Measurements from ENCODE around the gene TMBIM1. TPM values are rescaled to one million over a fixed set of nuclear protein-coding genes. Genes with fewer than 3 reads are reported as not detected.
A peak's percentile ranks its signal among the peaks of the same experiment; 100 is the strongest.

The TMBIM1 gene
- total RNA-seq, 1 experiment from 2014 or later = 114 TPM

DNA sequence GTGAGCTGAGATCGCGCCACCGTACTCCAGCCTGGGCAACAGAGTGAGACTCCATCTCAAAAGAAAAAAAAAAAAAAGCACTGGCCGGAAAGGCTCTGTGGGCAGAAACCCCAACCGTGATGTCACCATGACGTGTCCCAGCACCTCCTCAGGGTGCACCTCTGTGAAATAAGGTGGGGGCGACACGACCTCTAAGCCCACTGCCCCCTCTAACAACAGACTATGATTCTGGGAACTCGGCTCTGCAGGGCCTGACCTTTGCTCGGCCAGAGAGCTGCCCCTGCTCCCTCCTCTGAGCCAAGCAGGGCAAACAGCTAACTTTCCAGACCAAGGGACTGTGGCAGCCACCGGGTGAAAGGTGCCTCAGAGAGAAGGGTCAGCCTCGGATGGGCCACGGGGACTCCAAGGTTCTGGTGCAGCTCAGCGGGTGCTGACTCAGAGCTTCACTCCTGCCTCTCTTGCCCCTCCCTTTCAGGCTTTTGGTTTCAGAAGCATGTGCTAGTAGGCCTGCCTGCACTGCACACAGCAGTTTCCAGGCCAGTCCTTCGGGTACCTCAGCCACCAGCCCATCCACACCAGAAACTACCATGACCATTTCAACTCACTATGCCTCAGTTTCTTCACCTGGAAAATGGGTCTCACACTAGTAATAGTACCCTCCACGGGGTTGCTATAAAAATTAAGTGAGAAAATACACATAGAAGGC lies 8.0 kb downstream of the TMBIM1 start:
- H3K9me3 ChIP-seq (ENCODE audit: control insufficient read depth, insufficient read depth, low read depth, low read length) = no peaks in the 10 kb centered on the region
- no peak for DNase-seq (ENCODE audit: low read depth, low spot score)
- POLR2A ChIA-PET = no interaction called here
- CTCF ChIA-PET = no interaction called here
- H3K27me3 ChIP-seq (ENCODE audit: control insufficient read depth, insufficient read depth, low read length) = no peaks in the 10 kb centered on the region
- no peak overlapping the region for H3K4me3 ChIP-seq (ENCODE audit: low read depth in 2 of 2, low read length in 2 of 2)
- intact Hi-C loops (cut with micrococcal nuclease; ENCODE audit: unreplicated experiment) = no loop called here
- no peak for ATAC-seq
- in situ Hi-C loops (cut with HindIII; ENCODE audit: low pct_unique_long_range_greater_than_20kb, low sequenced_read_pairs) = no loop called here
- peak overlapping the region; percentile 29; the same call in 1 of the 2 replicates for H3K27ac ChIP-seq (ENCODE audit: low read length)
- peaks cover 26% of the 10 kb centered on the region for H3K4me1 ChIP-seq (ENCODE audit: control insufficient read depth, insufficient read depth, low read length)
- H3K36me3 ChIP-seq (ENCODE audit: control insufficient read depth, insufficient read depth, low read length) = peaks cover 2% of the 10 kb centered on the region; the same call in 1 of the 2 replicates
- TF ChIP-seq SIN3A (IDR thresholded peaks at IDR 0.05; ENCODE audit: borderline replicate concordance, insufficient read depth, low read depth, low read length) (no peak), POLR2AphosphoS5 (IDR thresholded peaks at IDR 0.05; ENCODE audit: low read depth, low read length) (no peak), TCF7L2 (IDR thresholded peaks at IDR 0.05; ENCODE audit: low read depth, low read length) (no peak)
- TF ChIP-seq, protein P1, sequence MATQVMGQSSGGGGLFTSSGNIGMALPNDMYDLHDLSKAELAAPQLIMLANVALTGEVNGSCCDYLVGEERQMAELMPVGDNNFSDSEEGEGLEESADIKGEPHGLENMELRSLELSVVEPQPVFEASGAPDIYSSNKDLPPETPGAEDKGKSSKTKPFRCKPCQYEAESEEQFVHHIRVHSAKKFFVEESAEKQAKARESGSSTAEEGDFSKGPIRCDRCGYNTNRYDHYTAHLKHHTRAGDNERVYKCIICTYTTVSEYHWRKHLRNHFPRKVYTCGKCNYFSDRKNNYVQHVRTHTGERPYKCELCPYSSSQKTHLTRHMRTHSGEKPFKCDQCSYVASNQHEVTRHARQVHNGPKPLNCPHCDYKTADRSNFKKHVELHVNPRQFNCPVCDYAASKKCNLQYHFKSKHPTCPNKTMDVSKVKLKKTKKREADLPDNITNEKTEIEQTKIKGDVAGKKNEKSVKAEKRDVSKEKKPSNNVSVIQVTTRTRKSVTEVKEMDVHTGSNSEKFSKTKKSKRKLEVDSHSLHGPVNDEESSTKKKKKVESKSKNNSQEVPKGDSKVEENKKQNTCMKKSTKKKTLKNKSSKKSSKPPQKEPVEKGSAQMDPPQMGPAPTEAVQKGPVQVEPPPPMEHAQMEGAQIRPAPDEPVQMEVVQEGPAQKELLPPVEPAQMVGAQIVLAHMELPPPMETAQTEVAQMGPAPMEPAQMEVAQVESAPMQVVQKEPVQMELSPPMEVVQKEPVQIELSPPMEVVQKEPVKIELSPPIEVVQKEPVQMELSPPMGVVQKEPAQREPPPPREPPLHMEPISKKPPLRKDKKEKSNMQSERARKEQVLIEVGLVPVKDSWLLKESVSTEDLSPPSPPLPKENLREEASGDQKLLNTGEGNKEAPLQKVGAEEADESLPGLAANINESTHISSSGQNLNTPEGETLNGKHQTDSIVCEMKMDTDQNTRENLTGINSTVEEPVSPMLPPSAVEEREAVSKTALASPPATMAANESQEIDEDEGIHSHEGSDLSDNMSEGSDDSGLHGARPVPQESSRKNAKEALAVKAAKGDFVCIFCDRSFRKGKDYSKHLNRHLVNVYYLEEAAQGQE (IDR thresholded peaks at IDR 0.05; ENCODE audit: insufficient read depth in 1 of 2, low read depth in 2 of 2, low read length in 1 of 2) = no peak
- TF ChIP-seq, protein P2, sequence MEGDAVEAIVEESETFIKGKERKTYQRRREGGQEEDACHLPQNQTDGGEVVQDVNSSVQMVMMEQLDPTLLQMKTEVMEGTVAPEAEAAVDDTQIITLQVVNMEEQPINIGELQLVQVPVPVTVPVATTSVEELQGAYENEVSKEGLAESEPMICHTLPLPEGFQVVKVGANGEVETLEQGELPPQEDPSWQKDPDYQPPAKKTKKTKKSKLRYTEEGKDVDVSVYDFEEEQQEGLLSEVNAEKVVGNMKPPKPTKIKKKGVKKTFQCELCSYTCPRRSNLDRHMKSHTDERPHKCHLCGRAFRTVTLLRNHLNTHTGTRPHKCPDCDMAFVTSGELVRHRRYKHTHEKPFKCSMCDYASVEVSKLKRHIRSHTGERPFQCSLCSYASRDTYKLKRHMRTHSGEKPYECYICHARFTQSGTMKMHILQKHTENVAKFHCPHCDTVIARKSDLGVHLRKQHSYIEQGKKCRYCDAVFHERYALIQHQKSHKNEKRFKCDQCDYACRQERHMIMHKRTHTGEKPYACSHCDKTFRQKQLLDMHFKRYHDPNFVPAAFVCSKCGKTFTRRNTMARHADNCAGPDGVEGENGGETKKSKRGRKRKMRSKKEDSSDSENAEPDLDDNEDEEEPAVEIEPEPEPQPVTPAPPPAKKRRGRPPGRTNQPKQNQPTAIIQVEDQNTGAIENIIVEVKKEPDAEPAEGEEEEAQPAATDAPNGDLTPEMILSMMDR (IDR thresholded peaks at IDR 0.05) = no peak
- BruUV-seq (replicated peaks) = no TSS peak

DNA sequence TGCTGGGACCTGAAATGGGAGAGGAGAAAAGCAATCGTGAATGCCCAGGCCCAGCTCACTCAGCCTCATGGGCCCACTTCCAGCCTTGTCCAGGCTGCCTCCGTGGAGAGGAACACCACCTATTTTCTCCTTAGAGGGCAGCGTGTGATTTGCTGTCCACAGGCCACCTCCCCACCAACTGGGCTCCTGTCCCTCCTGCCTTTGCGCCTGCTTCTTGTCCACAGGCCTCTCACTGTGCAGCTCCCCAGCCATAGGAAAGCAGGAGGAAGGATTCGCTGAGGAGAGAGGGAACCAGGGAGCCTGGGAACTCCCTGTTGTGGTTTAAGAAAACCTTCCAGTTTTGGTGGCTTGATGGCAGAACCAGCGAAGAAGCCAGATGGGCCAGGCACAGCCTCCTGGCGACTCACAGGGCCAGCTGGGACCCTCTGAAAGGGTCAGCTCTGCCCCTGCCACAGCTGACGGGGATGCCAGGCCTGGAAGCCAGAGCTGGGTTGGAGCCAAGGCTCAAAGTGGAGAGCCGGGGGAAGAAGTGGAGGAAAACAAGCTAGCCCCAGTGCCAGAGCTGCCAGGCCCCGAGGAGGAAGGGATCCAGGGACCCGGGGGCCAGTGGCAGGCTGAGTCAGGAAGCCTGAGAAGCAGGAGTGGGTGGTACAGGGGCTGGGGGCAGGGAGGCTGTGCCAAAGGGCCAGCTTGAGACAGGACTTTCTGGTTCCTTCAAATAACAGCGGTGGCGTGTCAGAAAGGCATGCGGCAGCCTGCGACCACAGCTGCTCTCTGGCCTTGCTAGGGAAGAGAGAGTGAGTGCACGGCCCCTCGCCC lies 9.9 kb downstream of the TMBIM1 start:
- CTCF ChIA-PET = no interaction called here
- intact Hi-C loops (cut with micrococcal nuclease; ENCODE audit: unreplicated experiment) = no loop called here
- DNase-seq (ENCODE audit: low read depth, low spot score) = no peak
- ATAC-seq = no peak
- peaks cover 14% of the 10 kb centered on the region for H3K4me1 ChIP-seq (ENCODE audit: control insufficient read depth, insufficient read depth, low read length)
- H3K27ac ChIP-seq (ENCODE audit: low read length) = no peak overlapping the region
- no peaks in the 10 kb centered on the region for H3K27me3 ChIP-seq (ENCODE audit: control insufficient read depth, insufficient read depth, low read length)
- BruUV-seq (replicated peaks) = no TSS peak
- TF ChIP-seq SIN3A (IDR thresholded peaks at IDR 0.05; ENCODE audit: borderline replicate concordance, insufficient read depth, low read depth, low read length) (no peak), POLR2AphosphoS5 (IDR thresholded peaks at IDR 0.05; ENCODE audit: low read depth, low read length) (no peak), TCF7L2 (IDR thresholded peaks at IDR 0.05; ENCODE audit: low read depth, low read length) (no peak)
- TF ChIP-seq, protein P1 (IDR thresholded peaks at IDR 0.05; ENCODE audit: insufficient read depth in 1 of 2, low read depth in 2 of 2, low read length in 1 of 2) = no peak
- TF ChIP-seq, protein P2 (IDR thresholded peaks at IDR 0.05) = no peak
- no peaks in the 10 kb centered on the region for H3K9me3 ChIP-seq (ENCODE audit: control insufficient read depth, insufficient read depth, low read depth, low read length)
- POLR2A ChIA-PET = no interaction called here
- no peak overlapping the region for H3K4me3 ChIP-seq (ENCODE audit: low read depth in 2 of 2, low read length in 2 of 2)
- peaks cover 2% of the 10 kb centered on the region for H3K36me3 ChIP-seq (ENCODE audit: control insufficient read depth, insufficient read depth, low read length)
- in situ Hi-C loops (cut with HindIII; ENCODE audit: low pct_unique_long_range_greater_than_20kb, low sequenced_read_pairs) = no loop called here
